Sigmoid colon (tissue), 4 donors: ENCODE measurements around the gene CCNY.

Experiments used
- CTCF ChIP-seq, 4 experiments: fragments of 450-650 bp in 3 of 4; fragments of 200-600 bp in 1 of 4; IDR thresholded peaks; one replicate each; pipeline ENCODE4 v1.5.1; 2016 to 2019; ENCODE audit warnings: antibody characterized with exemption in 4 of 4, mild to moderate bottlenecking in 3 of 4, moderate library complexity in 2 of 4
- EP300 ChIP-seq, 4 donors: sonication (generic); formaldehyde crosslinking; IDR thresholded peaks; one replicate each; pipeline ENCODE4 v1.6.1; 2017; ENCODE audit warnings: antibody characterized with exemption in 4 of 4
- POLR2A ChIP-seq, 2 donors: fragments of 450-650 bp; IDR thresholded peaks; one replicate each; pipeline ENCODE4 v1.6.1; 2016; ENCODE audit warnings: antibody characterized with exemption in 2 of 2, mild to moderate bottlenecking in 2 of 2, moderate library complexity in 2 of 2
- POLR2AphosphoS5 ChIP-seq, 4 donors: sonication (generic); formaldehyde crosslinking; IDR thresholded peaks; one replicate each; pipeline ENCODE4 v1.6.1; 2017; ENCODE audit warnings: antibody characterized with exemption in 4 of 4

GRCh38 chr10:35581655-35582054 lies 245.3 kb downstream of the CCNY start:
- no peak for TF ChIP-seq EP300 (IDR thresholded peaks at IDR 0.05)
- TF ChIP-seq POLR2AphosphoS5 (IDR thresholded peaks at IDR 0.05), result no peak
- TF ChIP-seq CTCF (IDR thresholded peaks at IDR 0.05), result no peak
- no peak for TF ChIP-seq POLR2A (IDR thresholded peaks at IDR 0.05)
